Measurements from ENCODE around the gene LRRC72.

LRRC72 gene

DNA sequence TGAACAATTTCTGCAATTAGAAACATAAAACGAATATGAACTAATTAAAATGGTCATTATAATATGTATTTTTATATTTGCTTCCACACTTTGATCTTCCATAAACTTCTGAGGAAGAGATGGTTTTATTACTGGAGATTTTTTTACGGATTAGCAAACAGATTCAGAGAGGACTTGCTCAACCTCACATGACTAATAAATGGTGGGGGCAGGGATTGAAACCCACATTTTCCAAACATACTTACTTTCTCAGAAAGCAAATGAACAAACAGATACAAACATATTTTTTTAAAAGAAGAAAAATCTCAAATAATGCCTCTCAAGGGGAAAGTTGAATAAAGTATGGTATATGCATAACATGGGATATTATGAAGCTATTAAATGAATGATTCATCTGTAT is 100.6 kb downstream of the LRRC72 start:
- DNase-seq (ENCODE audit: low read depth), result no peak

DNA sequence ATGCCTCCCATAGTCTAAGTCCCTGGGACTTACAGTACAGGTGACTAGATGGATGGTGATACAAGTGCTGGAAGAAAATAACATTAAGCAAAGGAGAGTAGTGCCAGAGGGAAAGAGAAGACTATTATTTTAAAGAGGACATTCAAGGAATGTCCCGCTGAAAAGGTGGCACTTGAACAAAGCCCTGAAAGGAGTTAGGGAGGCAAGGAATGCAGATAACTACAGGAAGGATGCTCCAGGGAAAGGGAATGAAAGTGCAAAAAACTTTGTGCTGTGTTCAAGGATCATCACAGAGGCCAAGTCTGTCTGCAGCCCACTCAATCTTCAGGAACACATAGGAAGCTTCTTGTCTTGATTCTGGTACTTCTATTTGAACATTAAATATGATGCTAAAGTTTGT is 104.0 kb downstream of the LRRC72 start:
- no peak for DNase-seq (ENCODE audit: low read depth)
